Thymus (tissue), 11 donors: Measurements from ENCODE around the gene PCSK6. TPM values are rescaled to one million over a fixed set of nuclear protein-coding genes. Genes with fewer than 3 reads are reported as not detected.
"Not testable (repeated sequence)": the region's sequence is repeated elsewhere in the genome, so short reads cannot be mapped to it uniquely, and the experiment has no call there.

Experiments
- DNase-seq, 9 donors: peaks; one replicate each; pipeline ENCODE4 v3.0.0-alpha.2; 2013; ENCODE audit warnings: low spot score in 9 of 9, low read depth in 6 of 9, missing footprints in 1 of 9
- H3K27ac ChIP-seq, 2 donors: one replicate each; pipeline ENCODE4 v1.5.1; 2013; ENCODE audit warnings: control low read depth in 1 of 2, low read depth in 1 of 2, low read length in 1 of 2, mild to moderate bottlenecking in 1 of 2, moderate library complexity in 1 of 2
- H3K27me3 ChIP-seq, 2 donors: one replicate each; pipeline ENCODE4 v1.5.1; 2013; ENCODE audit warnings: low read length in 1 of 2; ENCODE audit not compliant: control insufficient read depth in 2 of 2, insufficient read depth in 1 of 2
- H3K36me3 ChIP-seq, 2 donors: one replicate each; pipeline ENCODE4 v1.5.1; 2013; ENCODE audit warnings: low read length in 1 of 2, mild to moderate bottlenecking in 1 of 2, moderate library complexity in 1 of 2; ENCODE audit not compliant: control insufficient read depth in 2 of 2, insufficient read depth in 2 of 2
- H3K4me1 ChIP-seq, 2 donors: one replicate each; pipeline ENCODE4 v1.5.1; 2013; ENCODE audit warnings: low read length in 2 of 2; ENCODE audit not compliant: control insufficient read depth in 2 of 2, insufficient read depth in 2 of 2
- H3K4me3 ChIP-seq, 2 donors: one replicate each; pipeline ENCODE4 v1.5.1; 2013; ENCODE audit warnings: low read length in 2 of 2, control low read depth in 1 of 2, mild to moderate bottlenecking in 1 of 2
- H3K9me3 ChIP-seq, 2 donors: one replicate each; pipeline ENCODE4 v1.5.1; 2013; ENCODE audit warnings: low read length in 1 of 2, mild to moderate bottlenecking in 1 of 2; ENCODE audit not compliant: control insufficient read depth in 2 of 2, insufficient read depth in 1 of 2
- WGBS: extraction: QIAGEN DNeasy Blood & Tissue Kit; methylation state at CpG from one replicate; pipeline ENCODE4 v1.1.7; 2013; 5-methylcytosine and 5-hydroxymethylcytosine counted together
- polyA plus RNA-seq: library from polyadenylated mRNA; stranded (reverse); fragments of 200-250 nt; gene quantifications from one replicate; pipeline ENCODE4 v1.2.3, GENCODE V29; 2013
- total RNA-seq: library from RNA; stranded (reverse); fragments of 120-200 nt; gene quantifications from one replicate; pipeline ENCODE4 v1.2.4, GENCODE V29; 2013
- donor health status: healthy.

The PCSK6 gene
- total and polyA plus RNA-seq, 2 donors = 10.1 to 10.5 TPM

DNA sequence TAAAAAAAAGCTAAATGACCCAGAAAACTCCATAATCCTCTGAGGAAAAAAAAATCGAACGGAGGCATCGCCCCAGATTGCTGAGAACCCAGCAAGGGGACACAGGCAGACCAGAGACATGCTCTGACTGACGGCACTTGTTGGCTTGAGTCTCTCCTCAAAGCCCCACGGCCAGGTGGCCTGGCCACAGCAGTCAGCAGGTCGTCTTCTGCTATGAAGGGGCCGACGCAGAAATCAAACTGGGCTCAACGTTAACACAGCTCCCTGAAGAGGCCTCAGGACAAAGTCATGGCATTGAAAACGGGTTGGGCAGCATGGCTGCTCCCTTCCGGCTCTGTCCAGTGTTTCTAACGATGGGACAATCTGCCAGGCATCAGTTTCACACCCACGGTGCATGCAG lies 17.5 kb downstream of the PCSK6 start:
- Histone ChIP-seq H3K4me1 (no peaks in the 10 kb centered on the region), H3K4me3 (no peak overlapping the region), H3K9me3 (no peaks in the 10 kb centered on the region), H3K27ac (no peak overlapping the region), H3K36me3 (no peaks in the 10 kb centered on the region), H3K27me3 (no peaks in the 10 kb centered on the region)
- 88% methylated on average over 13 of the region's 13 CpGs for WGBS
- no peak for DNase-seq

DNA sequence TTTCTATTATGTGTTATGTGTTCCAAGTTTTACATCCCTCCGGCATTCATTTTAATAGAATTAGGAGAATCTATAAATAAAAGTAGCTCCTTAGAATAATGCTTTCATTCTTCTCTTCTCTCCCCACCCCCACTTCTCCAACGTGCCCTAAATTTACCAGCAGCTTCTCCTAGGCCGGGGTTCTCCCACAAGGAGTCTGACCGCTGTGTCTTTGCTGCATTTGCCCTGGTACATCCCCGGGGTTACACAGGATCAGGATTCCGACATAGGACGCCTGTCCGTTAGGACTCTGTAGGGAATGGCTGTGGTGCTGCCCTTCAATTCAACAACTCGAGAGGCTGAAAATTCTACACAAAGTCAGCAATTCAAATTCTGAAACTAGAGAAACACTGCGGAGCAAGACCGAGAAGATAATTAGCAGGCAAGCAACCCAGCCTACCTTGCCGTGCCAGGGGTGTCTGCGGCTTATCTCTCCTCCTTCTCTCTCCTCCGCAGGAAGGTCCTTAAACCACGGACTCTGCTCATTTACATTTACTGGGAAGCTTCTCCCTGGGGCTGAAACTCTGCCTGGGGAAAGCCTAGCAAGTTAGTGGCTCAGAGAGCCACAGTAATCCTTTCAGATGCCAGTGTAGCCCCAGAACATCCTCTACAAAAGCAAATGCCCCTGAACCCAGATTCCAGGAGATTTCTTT lies 18.8 kb downstream of the PCSK6 start:
- DNase-seq = no peak
- H3K27ac ChIP-seq = no peak overlapping the region
- no peaks in the 10 kb centered on the region for H3K9me3 ChIP-seq
- no peaks in the 10 kb centered on the region for H3K36me3 ChIP-seq
- no peaks in the 10 kb centered on the region for H3K27me3 ChIP-seq
- H3K4me1 ChIP-seq = no peaks in the 10 kb centered on the region
- no peak overlapping the region for H3K4me3 ChIP-seq
- 94% methylated on average over 15 of the region's 15 CpGs for WGBS

DNA sequence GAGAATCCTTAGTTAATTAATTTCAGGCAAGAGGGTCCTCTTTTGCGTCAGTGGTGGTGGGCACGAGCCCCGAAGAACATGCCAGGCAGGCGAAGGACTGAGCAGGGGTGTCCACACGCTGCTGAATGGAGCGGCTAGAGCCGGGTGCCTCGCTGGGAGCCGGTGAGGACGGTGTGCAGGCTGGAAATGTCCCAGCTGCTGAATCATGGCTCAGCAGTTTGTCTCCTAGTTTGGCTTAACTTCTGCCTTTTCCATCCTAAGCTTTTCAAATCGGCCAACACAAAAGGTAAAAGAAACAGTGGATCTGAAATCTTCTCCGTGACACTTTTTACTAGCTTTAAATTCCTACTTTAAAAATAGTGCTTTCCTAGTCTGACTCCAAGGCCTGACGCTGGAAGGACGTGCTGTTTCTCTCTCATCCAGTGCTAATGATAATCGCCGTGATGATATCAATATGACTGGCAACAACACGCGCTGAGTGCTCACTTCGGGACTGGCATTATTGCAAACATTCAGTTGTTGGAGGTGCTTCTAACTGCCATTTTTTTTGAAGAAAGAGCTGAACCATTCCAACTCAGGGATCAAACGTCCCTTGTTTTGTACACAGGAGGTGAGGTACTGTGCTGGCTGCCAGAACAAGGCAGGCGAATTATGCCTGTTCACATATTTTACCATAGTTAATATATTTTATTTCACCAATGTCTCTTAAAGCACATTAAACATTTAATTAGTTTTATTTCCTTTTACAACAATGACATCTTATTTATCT lies 19.8 kb downstream of the PCSK6 start:
- H3K27me3 ChIP-seq = no peaks in the 10 kb centered on the region
- H3K4me1 ChIP-seq = no peaks in the 10 kb centered on the region
- WGBS = 81% methylated on average over 21 of the region's 21 CpGs
- no peaks in the 10 kb centered on the region for H3K36me3 ChIP-seq
- no peak overlapping the region for H3K4me3 ChIP-seq
- no peak overlapping the region for H3K27ac ChIP-seq
- no peaks in the 10 kb centered on the region for H3K9me3 ChIP-seq
- no peak for DNase-seq

DNA sequence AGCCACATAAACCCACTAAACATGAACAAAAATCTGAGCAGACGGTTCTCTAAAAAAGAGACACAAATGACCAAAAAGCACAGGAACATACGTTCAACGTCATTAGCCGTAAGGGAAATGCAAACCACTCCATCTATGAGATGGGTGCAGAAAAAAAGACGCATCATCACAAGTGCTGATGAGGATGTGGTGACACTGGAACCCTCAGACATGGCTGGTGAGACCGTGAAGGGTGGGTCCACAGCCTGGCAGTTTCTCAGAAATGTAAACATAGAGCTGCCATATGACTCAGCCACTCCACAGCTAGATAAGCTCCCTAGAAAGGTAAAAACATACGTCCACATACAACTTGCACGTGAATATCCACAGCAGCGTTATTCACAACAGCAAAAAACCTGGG lies 23.3 kb downstream of the PCSK6 start:
- Histone ChIP-seq H3K4me3 (no peak overlapping the region), H3K27me3 (no peaks in the 10 kb centered on the region), H3K36me3 (no peaks in the 10 kb centered on the region), H3K9me3 (no peaks in the 10 kb centered on the region), H3K4me1 (no peaks in the 10 kb centered on the region), H3K27ac (no peak overlapping the region)
- no peak for DNase-seq
- 95% methylated on average over 9 of the region's 9 CpGs for WGBS

DNA sequence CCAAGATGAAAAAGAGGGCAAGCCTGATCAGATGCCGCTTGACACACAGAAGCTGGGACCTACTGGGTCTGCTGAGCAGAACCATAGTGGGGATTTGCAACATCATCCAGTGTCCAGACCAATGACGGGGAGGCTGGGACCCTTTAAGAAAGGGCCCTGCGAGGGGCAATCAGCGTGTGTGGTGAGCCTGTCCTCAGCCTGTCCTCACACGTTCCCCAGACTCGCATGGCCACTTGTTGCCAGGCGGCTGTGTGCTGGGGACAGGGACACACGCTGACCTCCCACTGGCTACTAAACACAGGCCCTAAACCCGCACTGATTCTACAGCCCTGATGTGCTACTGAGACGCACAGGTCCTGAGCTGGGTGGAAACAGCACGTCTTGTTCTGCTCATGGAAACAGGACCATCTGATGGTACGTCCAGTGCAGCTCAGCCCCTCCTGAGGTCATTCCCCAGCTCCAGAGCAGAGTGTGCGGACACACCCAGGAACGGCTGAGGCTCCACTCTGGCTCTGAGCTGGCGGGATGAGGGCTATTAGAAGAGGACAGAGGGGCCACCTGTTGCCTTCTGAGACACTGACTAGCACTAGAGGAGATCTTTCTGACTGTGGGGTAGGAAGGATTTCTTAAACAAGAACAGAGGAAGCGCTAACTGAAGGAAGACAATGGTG lies 24.4 kb downstream of the PCSK6 start:
- no peak overlapping the region for H3K4me3 ChIP-seq
- no peak overlapping the region for H3K27ac ChIP-seq
- H3K36me3 ChIP-seq = no peaks in the 10 kb centered on the region
- DNase-seq = no peak
- no peaks in the 10 kb centered on the region for H3K27me3 ChIP-seq
- H3K4me1 ChIP-seq = no peaks in the 10 kb centered on the region
- 91% methylated on average over 16 of the region's 16 CpGs for WGBS
- H3K9me3 ChIP-seq = no peaks in the 10 kb centered on the region

DNA sequence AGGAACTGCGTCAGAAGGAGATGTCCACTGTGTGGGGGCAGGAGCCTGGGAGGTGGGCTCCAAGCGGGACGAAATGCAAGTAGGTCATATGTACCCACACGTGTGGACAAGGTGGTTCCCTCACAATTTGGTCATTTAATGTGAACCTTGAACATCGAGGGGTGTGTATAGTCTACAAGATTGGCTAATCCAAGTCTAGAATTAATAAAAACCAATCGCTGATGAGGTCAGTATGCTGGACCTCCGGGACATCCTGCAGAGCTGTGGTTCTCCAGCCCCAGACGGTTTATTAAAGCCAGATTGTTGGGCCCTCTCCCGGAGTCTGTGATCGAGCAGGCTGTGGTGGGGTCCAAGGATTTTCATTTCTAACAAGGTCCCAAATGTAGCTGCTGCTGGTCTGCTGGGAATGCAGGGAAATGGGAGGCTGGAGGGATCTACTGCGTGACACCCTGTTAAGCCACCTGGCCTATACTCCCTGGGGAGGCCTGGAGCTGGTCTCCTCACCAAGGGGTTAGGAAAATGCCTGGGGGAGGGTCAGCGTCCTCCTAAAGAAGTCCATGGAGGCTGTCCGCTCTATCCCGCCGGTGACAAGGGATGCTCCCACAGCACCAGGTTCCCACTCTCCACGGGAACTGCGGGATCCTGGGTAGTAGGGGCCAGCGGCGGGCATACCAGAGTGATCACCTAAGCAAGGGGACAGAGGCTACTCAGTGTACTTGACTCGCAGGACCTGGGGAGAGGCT lies 25.1 kb downstream of the PCSK6 start:
- Histone ChIP-seq H3K4me3 (no peak overlapping the region), H3K27ac (no peak overlapping the region)
- 87% methylated on average over 20 of the region's 20 CpGs for WGBS

DNA sequence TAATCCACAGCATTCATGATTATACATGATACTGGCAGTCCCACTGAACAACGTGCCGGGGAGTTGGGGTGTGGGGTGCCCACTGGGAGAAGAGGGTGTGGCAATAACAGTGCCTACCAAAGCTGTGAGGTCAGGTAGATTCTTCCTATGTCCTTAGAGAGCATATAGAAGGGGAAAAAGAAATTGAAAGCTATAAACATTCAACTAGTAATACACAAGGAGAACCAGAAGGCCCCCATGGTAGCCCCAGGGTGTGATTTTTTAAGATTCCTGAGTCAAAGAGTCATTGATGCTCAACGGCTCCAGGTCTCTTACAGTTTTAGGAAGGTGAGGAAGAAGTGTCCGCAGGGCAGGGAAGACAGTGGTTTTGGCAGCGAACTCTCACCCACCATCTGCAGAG lies 25.8 kb downstream of the PCSK6 start:
- not testable (repeated sequence) for H3K4me3 ChIP-seq, H3K27ac ChIP-seq, H3K4me1 ChIP-seq, H3K9me3 ChIP-seq, H3K36me3 ChIP-seq, H3K27me3 ChIP-seq, DNase-seq
- WGBS = 97% methylated on average over 5 of the region's 5 CpGs

More for the DNA sequence above, 25.1 kb downstream of the PCSK6 start:
- H3K27me3 ChIP-seq = no peaks in the 10 kb centered on the region
- H3K4me1 ChIP-seq = no peaks in the 10 kb centered on the region
- no peak for DNase-seq
- H3K36me3 ChIP-seq = no peaks in the 10 kb centered on the region
- H3K9me3 ChIP-seq = no peaks in the 10 kb centered on the region

DNA sequence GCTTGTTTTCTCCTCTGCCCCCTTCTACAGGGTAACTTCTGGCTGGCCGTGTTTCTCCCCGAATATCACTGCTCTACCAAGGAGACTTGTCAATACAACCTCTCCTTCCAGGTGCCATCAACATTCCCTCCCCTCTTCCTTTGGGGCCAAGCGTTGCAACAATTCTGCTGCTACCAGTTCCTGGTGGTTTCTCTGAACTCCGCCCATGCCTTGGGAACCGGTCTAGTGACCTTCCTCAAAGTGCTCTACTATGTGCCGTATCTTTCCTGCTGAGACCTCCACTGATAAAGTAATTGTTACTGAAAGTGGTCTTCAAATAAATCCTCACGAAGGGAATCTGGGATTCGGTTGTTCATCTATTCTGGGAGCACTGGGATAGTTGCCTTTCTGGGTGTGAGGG lies 26.2 kb downstream of the PCSK6 start:
- no peaks in the 10 kb centered on the region for H3K9me3 ChIP-seq
- DNase-seq = no peak
- H3K36me3 ChIP-seq = no peaks in the 10 kb centered on the region
- H3K4me1 ChIP-seq = peaks cover 0 to 2% of the 10 kb centered on the region in 2 donors
- H3K27me3 ChIP-seq = no peaks in the 10 kb centered on the region
- no peak overlapping the region for H3K27ac ChIP-seq
- WGBS = 72% methylated on average over 8 of the region's 8 CpGs
- H3K4me3 ChIP-seq = no peak overlapping the region

DNA sequence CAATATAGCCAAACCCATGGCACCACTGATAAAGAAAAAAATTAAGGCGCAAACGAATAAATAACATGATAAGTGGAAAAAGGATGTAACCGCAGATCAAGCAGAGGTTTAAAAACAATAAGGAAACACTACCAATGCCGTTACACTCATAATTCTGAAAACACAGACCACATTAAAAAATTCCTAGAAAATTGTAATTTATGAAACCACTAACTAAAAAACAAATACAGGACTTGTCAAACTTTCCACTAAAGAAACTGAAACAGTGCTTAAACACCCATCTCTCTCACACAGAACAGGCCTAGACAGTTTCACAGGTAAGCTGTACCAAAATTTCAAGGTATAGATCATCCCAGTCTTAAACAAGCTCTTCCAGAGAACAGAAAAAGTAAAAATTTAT lies 28.4 kb downstream of the PCSK6 start:
- 56% methylated on average over 4 of the region's 4 CpGs for WGBS
- no peaks in the 10 kb centered on the region for H3K36me3 ChIP-seq
- no peaks in the 10 kb centered on the region for H3K9me3 ChIP-seq
- no peaks in the 10 kb centered on the region for H3K27me3 ChIP-seq
- H3K27ac ChIP-seq = no peak overlapping the region
- peaks cover 0 to 2% of the 10 kb centered on the region in 2 donors for H3K4me1 ChIP-seq
- H3K4me3 ChIP-seq = no peak overlapping the region
- no peak for DNase-seq
